HG03439 (cell line): ENCODE data around the gene ADO.
A peak's percentile ranks its signal among the peaks of the same experiment; 100 is the strongest.
"Not testable (repeated sequence)": the region's sequence is repeated elsewhere in the genome, so short reads cannot be mapped to it uniquely, and the experiment has no call there.

Source experiments
- ATAC-seq: cut with Tn5 transposase; IDR thresholded peaks from one replicate; pipeline ENCODE4 v1.9.1; 2021; ENCODE audit warnings: mild to moderate bottlenecking, moderate library complexity; ENCODE audit not compliant: unreplicated experiment

The ADO gene

GRCh38 chr10:62804356-62805230 lies at the start of gene ADO:
Gene ADO (plus strand): TSS chr10:62804720. CDS start chr10:62805060, 340 bp downstream.
- peak; percentile 88 for ATAC-seq

GRCh38 chr10:62754963-62755362 lies 49.6 kb upstream of the ADO start:
- ATAC-seq = no peak

GRCh38 chr10:62755662-62756653 lies 48.6 kb upstream of the ADO start:
- ATAC-seq = no peak

- no peak for ATAC-seq
These were observed 44.8 kb upstream of the ADO start for GRCh38 chr10:62759599-62760175.

- ATAC-seq = no peak
These were observed 44.1 kb upstream of the ADO start for GRCh38 chr10:62760401-62760800.

- ATAC-seq = no peak
These were observed 43.4 kb upstream of the ADO start for GRCh38 chr10:62761115-62761514.

GRCh38 chr10:62763155-62763554 lies 41.4 kb upstream of the ADO start:
- ATAC-seq = no peak

- ATAC-seq = no peak
These were observed 40.5 kb upstream of the ADO start for GRCh38 chr10:62764011-62764410.

GRCh38 chr10:62765726-62766125 lies 38.8 kb upstream of the ADO start:
- no peak for ATAC-seq

- no peak for ATAC-seq
These were observed 38.1 kb upstream of the ADO start for GRCh38 chr10:62766386-62766785.

- ATAC-seq = no peak
These were observed 34.8 kb upstream of the ADO start for GRCh38 chr10:62769574-62770242.

GRCh38 chr10:62772186-62772974 lies 32.1 kb upstream of the ADO start:
- ATAC-seq = no peak

- ATAC-seq = no peak
These were observed 26.4 kb upstream of the ADO start for GRCh38 chr10:62778125-62778524.

- peak; percentile 94 for ATAC-seq
These were observed 24.9 kb upstream of the ADO start for GRCh38 chr10:62779487-62780248.

- ATAC-seq = not testable (repeated sequence)
These were observed 20.0 kb upstream of the ADO start for GRCh38 chr10:62784537-62784936.

GRCh38 chr10:62788285-62788684 lies 16.2 kb upstream of the ADO start:
- not testable (repeated sequence) for ATAC-seq

- no peak for ATAC-seq
These were observed 15.6 kb upstream of the ADO start for GRCh38 chr10:62788861-62789467.

- no peak for ATAC-seq
These were observed 14.4 kb upstream of the ADO start for GRCh38 chr10:62790019-62790555.
